Endodermal cell (in vitro differentiated cells): ENCODE results near the gene GOLGA6L10. TPM values are rescaled to one million over a fixed set of nuclear protein-coding genes. Genes with fewer than 3 reads are reported as not detected.
A peak's percentile ranks its signal among the peaks of the same experiment; 100 is the strongest.

Experiments
- DNase-seq: peaks from one replicate; pipeline ENCODE4 v3.0.0-alpha.2; 2017
- H3K27ac ChIP-seq: 2 replicates; pipeline ENCODE4 v1.5.1; 2013; ENCODE audit warnings: mild to moderate bottlenecking, low read depth, low read length, moderate library complexity
- H3K27me3 ChIP-seq: 2 replicates; pipeline ENCODE4 v1.6.1; 2013; ENCODE audit warnings: mild to moderate bottlenecking, low read length, moderate library complexity; ENCODE audit not compliant: insufficient read depth, control insufficient read depth, poor library complexity, severe bottlenecking
- H3K36me3 ChIP-seq: 2 replicates; pipeline ENCODE4 v1.7.0; 2013; ENCODE audit warnings: mild to moderate bottlenecking, low read length, moderate library complexity; ENCODE audit not compliant: control insufficient read depth, insufficient read depth
- H3K4me1 ChIP-seq: one replicate; pipeline ENCODE4 v1.7.0; 2013; ENCODE audit warnings: low read length; ENCODE audit not compliant: control insufficient read depth, insufficient read depth
- H3K4me3 ChIP-seq: 2 replicates; pipeline ENCODE4 v1.5.1; 2013; ENCODE audit warnings: mild to moderate bottlenecking, low read length, moderate library complexity
- H3K9ac ChIP-seq: 2 replicates; pipeline ENCODE4 v1.6.1; 2013; ENCODE audit warnings: mild to moderate bottlenecking, low read length, moderate library complexity; ENCODE audit not compliant: poor library complexity, severe bottlenecking; ENCODE audit errors: extremely low read depth
- H3K9me3 ChIP-seq: 2 replicates; pipeline ENCODE4 v1.6.1; 2013; ENCODE audit warnings: mild to moderate bottlenecking, low read length, moderate library complexity; ENCODE audit not compliant: control insufficient read depth
- H3K27ac Mint-ChIP-seq: 2 replicates; pipeline ENCODE4 v1.8.0; 2020; ENCODE audit warnings: mixed read lengths
- H3K27me3 Mint-ChIP-seq: 2 replicates; pipeline ENCODE4 v1.8.0; 2021; ENCODE audit warnings: mild to moderate bottlenecking, mixed read lengths; ENCODE audit not compliant: insufficient read depth
- H3K36me3 Mint-ChIP-seq: 2 replicates; pipeline ENCODE4 v1.8.0; 2020; ENCODE audit warnings: low read depth, mixed read lengths
- H3K4me1 Mint-ChIP-seq: 2 replicates; pipeline ENCODE4 v1.8.0; 2020; ENCODE audit warnings: mixed read lengths
- H3K4me3 Mint-ChIP-seq: 2 replicates; pipeline ENCODE4 v1.8.0; 2020; ENCODE audit warnings: mild to moderate bottlenecking, moderate library complexity, mixed read lengths
- H3K9me3 Mint-ChIP-seq: 2 replicates; pipeline ENCODE4 v1.8.0; 2020; ENCODE audit warnings: mild to moderate bottlenecking, mixed read lengths
- CTCF ChIP-seq: fragments of 200-600 bp; sonication (generic); conservative IDR thresholded peaks from 2 replicates; pipeline ENCODE4 v1.5.0; 2021; ENCODE audit warnings: antibody characterized with exemption, mild to moderate bottlenecking
- WGBS, 2 experiments: methylation state at CpG; one replicate each; pipeline versions ENCODE4 v1.1.5 to v1.1.7; 2013; ENCODE audit warnings: missing lambda C conversion rate in 2 of 2, mixed read lengths in 1 of 2; ENCODE audit not compliant: insufficient coverage in 1 of 2, insufficient read length in 1 of 2; 5-methylcytosine and 5-hydroxymethylcytosine counted together
- total RNA-seq, 2 donors: library from RNA; stranded (reverse); fragmentation: NEBNext Ultra II Directional in 1 of 2; extraction: Animal tissue kit (Norgen Biotek cat#: 25700) in 1 of 2; gene quantifications; 2 replicates in 1 of 2; 3 replicates in 1 of 2; pipeline ENCODE4 v1.2.1, GENCODE V29; 2021

GOLGA6L10 gene
- total RNA-seq, 2 donors from 2014 or later: 4.1 to 6.5 TPM

- Mint-ChIP-seq H3K27ac (no peak overlapping the region), H3K27me3 (no peaks in the 10 kb centered on the region), H3K4me1 (peaks cover 5% of the 10 kb centered on the region), H3K9me3 (peaks cover 2% of the 10 kb centered on the region), H3K36me3 (no peaks in the 10 kb centered on the region), H3K4me3 (no peak overlapping the region)
- TF ChIP-seq CTCF: no peak
- Histone ChIP-seq H3K4me3 (no peak overlapping the region), H3K9me3 (no peaks in the 10 kb centered on the region), H3K36me3 (no peaks in the 10 kb centered on the region), H3K27me3 (no peaks in the 10 kb centered on the region), H3K9ac (no peak overlapping the region), H3K27ac (no peak overlapping the region), H3K4me1 (no peaks in the 10 kb centered on the region)
- 53 to 58% methylated on average over 10 to 11 of the region's 11 CpGs for WGBS, 2 experiments
- DNase-seq: peak; percentile 70
Measured at GRCh38 chr15:82294061-82294690, 55.1 kb downstream of the GOLGA6L10 start.

- DNase-seq: no peak
- Mint-ChIP-seq H3K27ac (no peak overlapping the region), H3K9me3 (peaks cover 12% of the 10 kb centered on the region), H3K36me3 (no peaks in the 10 kb centered on the region), H3K4me1 (peaks cover 7% of the 10 kb centered on the region), H3K27me3 (no peaks in the 10 kb centered on the region), H3K4me3 (no peak overlapping the region)
- Histone ChIP-seq H3K4me3 (no peak overlapping the region), H3K9me3 (no peaks in the 10 kb centered on the region), H3K4me1 (no peaks in the 10 kb centered on the region), H3K27me3 (no peaks in the 10 kb centered on the region), H3K36me3 (no peaks in the 10 kb centered on the region), H3K9ac (no peak overlapping the region), H3K27ac (no peak overlapping the region)
- 91 to 92% methylated on average over 2 to 5 of the region's 5 CpGs for WGBS, 2 experiments
- no peak for TF ChIP-seq CTCF
Measured at GRCh38 chr15:82292271-82292670, 57.0 kb downstream of the GOLGA6L10 start.

Other genes starting within 250 kb of the GOLGA6L10 start
- 10 to 100 TPM; 42.0 to 59.1 TPM for gene EFL1, start 86.7 kb downstream of the GOLGA6L10 start, total RNA-seq
- gene SAXO2, start 86.7 kb downstream of the GOLGA6L10 start, total RNA-seq: 10 to 100 TPM; 17.6 to 23.9 TPM
- 10 to 100 TPM in 1 of 2 donors, 1 to 10 TPM in 1; 8.1 to 11.4 TPM for gene GOLGA6L9, start 80.3 kb upstream of the GOLGA6L10 start, total RNA-seq
- 1,000 to 10,000 TPM; 1,918 to 2,023 TPM for gene RPS17, start 191.0 kb upstream of the GOLGA6L10 start, total RNA-seq